Fibroblast of skin of scalp (primary cell): ENCODE measurements around the gene C2CD3.
A peak's percentile ranks its signal among the peaks of the same experiment; 100 is the strongest.
"Not testable (repeated sequence)": the region's sequence is repeated elsewhere in the genome, so short reads cannot be mapped to it uniquely, and the experiment has no call there.

ENCODE experiments used
- DNase-seq: peaks from one replicate; pipeline ENCODE4 v3.0.0-alpha.2; 2013

The C2CD3 gene

DNA sequence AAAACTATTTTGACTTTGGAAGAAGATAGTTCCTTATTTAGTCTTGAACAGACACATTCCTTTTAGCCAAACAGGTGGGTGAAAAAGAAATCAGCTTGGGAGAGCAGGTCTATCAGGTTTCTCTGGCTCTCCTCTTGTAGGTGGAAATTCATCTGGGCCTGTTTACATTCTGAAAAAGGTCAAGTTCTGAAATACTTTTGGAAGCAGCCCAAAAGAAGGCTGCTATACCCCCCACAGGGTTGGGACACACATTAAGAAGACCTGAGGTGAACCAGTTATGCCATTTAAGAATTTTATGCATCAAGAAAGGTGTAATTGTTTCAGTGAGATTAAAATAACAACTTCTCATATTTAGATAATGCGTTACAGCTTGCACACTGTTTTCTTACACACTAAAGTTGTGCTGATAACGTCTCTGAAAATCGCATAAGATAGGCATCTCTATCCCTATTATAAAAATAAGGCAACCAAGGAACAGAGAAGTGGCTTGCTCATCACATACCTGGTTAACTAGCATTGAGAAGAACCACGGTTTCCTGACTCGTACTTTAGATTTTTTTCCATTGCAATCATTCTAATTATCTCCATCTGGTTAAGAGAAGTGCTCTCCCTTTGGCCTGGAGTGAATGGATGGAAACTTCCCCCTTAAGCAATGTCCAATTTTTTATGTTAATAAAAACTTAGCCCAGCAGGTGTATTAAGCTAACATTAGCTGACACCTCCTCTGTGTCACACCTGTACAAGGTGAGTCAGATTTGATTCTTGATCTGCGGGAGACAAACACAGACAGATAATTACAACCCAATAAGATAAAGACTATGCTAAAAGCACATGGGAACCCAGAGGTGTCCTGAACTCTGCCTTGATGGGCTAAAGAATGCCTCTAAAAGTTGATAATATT is 101.4 kb downstream of the C2CD3 start:
- DNase-seq, result peak; percentile 2

GRCh38 chr11:74066663-74067062 is 104.1 kb downstream of the C2CD3 start:
- peak; percentile 39 for DNase-seq

GRCh38 chr11:74065534-74065933 is 105.3 kb downstream of the C2CD3 start:
- not testable (repeated sequence) for DNase-seq

DNA sequence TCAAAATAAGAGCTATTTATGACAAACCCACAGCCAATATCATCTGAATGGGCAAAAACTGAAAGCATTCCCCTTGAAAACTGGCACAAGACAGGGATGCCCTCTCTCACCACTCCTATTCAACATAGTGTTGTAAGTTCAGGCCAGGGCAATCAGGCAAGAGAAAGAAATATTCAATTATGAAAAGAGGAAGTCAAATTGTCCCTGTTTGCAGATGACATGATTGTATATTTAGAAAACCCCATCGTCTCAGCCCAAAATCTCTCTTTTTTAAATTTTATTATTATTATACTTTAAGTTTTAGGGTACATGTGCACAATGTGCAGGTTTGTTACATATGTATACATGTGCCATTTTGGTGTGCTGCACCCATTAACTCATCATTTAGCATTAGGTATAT is 107.2 kb downstream of the C2CD3 start:
- DNase-seq, result not testable (repeated sequence)

GRCh38 chr11:74061599-74061998 is 109.2 kb downstream of the C2CD3 start:
- not testable (repeated sequence) for DNase-seq

DNA sequence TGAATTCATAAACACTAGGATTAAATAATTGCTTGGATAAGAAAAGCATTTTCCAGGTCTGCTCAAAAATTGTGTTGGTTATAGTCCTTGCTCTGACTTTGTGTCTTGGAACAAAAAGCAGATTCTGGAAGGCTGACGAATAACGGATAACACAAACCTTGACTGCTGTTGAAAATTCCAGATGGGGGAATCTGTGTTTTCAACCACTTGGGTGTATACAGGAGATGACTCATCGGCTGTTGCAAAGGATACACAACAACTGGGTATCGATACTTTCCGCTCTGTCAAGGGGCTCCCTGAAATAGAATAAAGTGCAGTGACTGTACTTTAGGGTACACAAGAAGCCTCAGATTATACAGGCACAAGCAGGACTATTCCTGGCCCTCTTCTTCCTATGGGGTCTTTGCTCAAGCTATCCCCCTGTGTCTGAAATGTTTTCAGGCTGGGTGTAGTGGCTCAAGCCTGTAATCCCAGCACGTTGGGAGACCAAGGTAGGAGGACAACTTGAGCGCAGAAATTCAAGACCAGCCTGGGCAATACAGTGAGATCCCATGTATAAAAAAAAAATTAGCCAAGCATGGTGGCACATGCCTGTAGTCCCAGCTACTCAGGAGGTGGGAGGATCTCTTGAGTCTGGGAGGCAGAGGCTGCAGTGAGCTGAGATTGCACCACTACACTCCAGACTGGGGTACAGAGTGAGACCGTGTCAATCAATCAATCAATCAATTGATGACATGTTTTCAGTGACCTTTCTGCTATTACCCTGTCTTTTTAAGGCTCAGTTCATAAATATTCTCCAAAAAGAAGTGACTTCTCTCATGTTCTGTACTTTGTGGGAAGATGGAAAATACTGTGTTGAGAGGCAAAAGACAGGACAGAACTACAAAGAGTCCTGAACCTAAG is 113.3 kb downstream of the C2CD3 start:
- DNase-seq, result peak; percentile 20

DNA sequence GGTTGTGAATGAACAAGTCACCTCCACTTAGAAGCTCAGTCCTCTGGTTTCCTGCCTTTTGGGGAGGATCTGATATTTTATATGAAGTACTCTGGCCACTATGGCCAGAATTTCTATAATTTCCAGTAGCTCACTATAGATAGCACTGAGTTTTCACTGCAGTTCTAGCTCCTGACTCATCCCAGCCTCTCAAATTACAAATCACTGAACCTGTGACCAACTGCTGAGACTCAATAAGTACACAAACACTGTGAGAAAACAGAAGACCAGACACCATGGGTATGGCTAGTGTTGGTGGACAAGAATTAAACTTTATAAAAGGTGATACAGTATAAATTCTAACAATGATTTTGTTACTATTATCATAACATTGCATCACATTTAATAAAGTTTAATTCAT is 114.9 kb downstream of the C2CD3 start:
- peak; percentile 47 for DNase-seq

DNA sequence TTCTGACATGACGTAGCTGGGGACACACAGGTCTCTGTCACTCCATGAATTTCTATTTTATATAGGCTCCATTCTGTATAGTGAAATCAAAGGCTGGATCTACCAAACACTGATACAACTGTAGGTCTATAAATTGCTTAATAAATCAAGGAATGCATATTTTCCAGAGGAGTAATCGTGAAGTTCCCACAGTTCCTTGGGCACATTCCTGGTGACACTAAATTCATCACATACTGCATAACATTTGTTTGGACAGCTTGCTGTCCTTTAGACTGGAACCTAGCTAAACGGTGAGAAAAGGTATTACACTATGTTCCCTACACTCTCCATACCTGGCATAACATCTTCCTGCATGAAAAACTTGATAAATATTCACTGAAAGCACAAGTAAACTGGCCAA is 120.3 kb downstream of the C2CD3 start:
- peak; percentile 65 for DNase-seq

GRCh38 chr11:74048993-74049392 is 121.8 kb downstream of the C2CD3 start:
- no peak for DNase-seq

DNA sequence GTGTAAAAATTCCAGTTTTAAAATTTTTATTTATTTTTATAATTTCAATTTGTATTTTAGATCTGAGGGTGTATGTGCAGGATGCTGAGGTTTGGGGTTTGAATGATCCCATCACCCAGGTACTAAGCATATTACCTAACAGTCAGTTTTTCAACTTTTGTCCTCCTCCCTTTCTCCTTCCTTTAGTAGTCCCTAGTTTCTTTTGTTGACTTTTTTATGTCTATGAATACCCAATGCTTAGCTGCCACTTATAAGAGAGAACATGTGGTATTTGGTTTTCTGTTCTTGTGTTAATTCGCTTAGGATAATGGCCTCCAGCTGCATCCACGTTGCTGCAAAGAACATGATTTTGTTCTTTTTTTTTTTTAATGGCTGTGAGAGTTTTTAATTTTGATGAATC is 126.3 kb downstream of the C2CD3 start:
- no peak for DNase-seq

DNA sequence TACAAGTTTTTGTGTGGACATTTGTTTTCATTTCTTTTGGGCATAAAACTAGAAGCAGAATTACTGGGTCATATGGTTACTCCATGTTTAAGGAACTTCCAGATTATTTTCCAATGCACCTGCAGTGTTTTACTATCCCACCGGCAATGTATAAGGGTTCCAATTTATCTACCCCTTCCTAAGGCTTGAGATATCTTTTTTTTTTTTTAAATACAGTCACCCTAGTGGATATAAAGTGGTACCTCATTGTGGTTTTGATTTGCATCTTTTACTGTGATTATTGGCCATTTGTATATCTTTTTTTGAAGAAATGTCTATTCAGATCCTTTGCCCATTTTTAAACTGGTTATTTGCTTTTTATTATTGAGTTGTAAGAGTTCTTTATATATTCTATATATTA is 127.4 kb downstream of the C2CD3 start:
- no peak for DNase-seq

GRCh38 chr11:74037309-74037708 is 133.5 kb downstream of the C2CD3 start:
- DNase-seq, result no peak

- DNase-seq, result no peak
Observed at GRCh38 chr11:74035264-74035663, 135.5 kb downstream of the C2CD3 start.

- DNase-seq, result no peak
Observed at GRCh38 chr11:74033046-74033445, 137.8 kb downstream of the C2CD3 start.

- DNase-seq, result no peak
Observed at GRCh38 chr11:74030723-74031676, 139.8 kb downstream of the C2CD3 start.

- peak; percentile 8 for DNase-seq
Observed at GRCh38 chr11:74025467-74026166, 145.2 kb downstream of the C2CD3 start.

- DNase-seq, result peak; percentile 81
Observed at GRCh38 chr11:74024261-74025029, 146.4 kb downstream of the C2CD3 start.

- DNase-seq, result no peak
Observed at GRCh38 chr11:74023276-74023675, 147.5 kb downstream of the C2CD3 start.

- no peak for DNase-seq
Observed at GRCh38 chr11:74022546-74022945, 148.3 kb downstream of the C2CD3 start.

DNA sequence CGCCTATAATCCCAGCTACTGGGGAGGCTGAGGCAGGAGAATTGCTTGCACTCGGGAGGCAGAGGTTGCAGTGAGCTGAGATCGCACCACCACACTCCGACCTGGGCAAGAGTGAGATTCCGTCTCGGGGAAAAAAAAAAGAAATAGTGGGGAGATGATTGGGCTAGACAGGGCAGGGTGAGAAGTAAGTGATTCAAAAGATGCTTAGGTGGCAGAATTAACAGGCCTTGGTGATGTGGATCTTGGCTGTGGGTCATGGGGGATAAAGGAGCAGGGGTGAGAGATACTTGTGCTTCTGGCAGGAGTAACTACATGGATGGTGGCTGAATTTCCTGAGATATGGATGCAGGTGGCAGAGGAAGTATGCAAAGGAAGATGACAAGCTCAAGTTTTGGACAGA is 148.8 kb downstream of the C2CD3 start:
- DNase-seq, result no peak

GRCh38 chr11:74020539-74020938 is 150.3 kb downstream of the C2CD3 start:
- no peak for DNase-seq
